Endothelial cell of umbilical vein (primary cell): ENCODE data around the gene RAC3.

ENCODE experiments used
- CTCF ChIP-seq, 2 donors: IDR thresholded peaks; 1 replicate in 1 of 2; 2 replicates in 1 of 2; pipeline ENCODE4 v1.5.1; 2011; ENCODE audit warnings: low read length in 2 of 2, mild to moderate bottlenecking in 2 of 2, moderate library complexity in 2 of 2, control low read depth in 1 of 2, inconsistent platforms in 1 of 2, low read depth in 1 of 2; ENCODE audit not compliant: insufficient read depth in 1 of 2; ENCODE audit errors: extremely low read depth in 1 of 2
- EZH2 ChIP-seq: IDR thresholded peaks from 2 replicates; pipeline ENCODE4 v1.6.1; 2012; ENCODE audit warnings: borderline replicate concordance, low read depth, mild to moderate bottlenecking, moderate library complexity, low read length, inconsistent platforms; ENCODE audit not compliant: severe bottlenecking
- JUN ChIP-seq: IDR thresholded peaks from 2 replicates; pipeline ENCODE4 v1.6.1; 2011; ENCODE audit warnings: borderline replicate concordance, low read depth; ENCODE audit not compliant: insufficient read length, insufficient read depth
- MYC ChIP-seq: IDR thresholded peaks from one replicate; pipeline ENCODE4 v1.6.1; 2011; ENCODE audit warnings: mild to moderate bottlenecking, low read depth, low read length
- POLR2AphosphoS5 ChIP-seq: IDR thresholded peaks from 2 replicates; pipeline ENCODE4 v1.6.1; 2012; ENCODE audit warnings: low read depth, mild to moderate bottlenecking, control low read depth, low read length, moderate library complexity; ENCODE audit not compliant: insufficient read depth

GRCh38 chr17:82051776-82052637 is 20.5 kb downstream of the RAC3 start, which contains the start of the genes GPS1 and RFNG:
- TF ChIP-seq CTCF (IDR thresholded peaks at IDR 0.05; ENCODE audit: extremely low read depth in 1 of 2, insufficient read depth in 1 of 2, low read depth in 1 of 2, low read length in 2 of 2): no peak
- TF ChIP-seq EZH2: no peak
- no peak for TF ChIP-seq JUN
- TF ChIP-seq MYC: no peak
- TF ChIP-seq POLR2AphosphoS5: peak; percentile 44
